ENCODE measurements around the gene WDR81.

- TF ChIP-seq, protein P1, sequence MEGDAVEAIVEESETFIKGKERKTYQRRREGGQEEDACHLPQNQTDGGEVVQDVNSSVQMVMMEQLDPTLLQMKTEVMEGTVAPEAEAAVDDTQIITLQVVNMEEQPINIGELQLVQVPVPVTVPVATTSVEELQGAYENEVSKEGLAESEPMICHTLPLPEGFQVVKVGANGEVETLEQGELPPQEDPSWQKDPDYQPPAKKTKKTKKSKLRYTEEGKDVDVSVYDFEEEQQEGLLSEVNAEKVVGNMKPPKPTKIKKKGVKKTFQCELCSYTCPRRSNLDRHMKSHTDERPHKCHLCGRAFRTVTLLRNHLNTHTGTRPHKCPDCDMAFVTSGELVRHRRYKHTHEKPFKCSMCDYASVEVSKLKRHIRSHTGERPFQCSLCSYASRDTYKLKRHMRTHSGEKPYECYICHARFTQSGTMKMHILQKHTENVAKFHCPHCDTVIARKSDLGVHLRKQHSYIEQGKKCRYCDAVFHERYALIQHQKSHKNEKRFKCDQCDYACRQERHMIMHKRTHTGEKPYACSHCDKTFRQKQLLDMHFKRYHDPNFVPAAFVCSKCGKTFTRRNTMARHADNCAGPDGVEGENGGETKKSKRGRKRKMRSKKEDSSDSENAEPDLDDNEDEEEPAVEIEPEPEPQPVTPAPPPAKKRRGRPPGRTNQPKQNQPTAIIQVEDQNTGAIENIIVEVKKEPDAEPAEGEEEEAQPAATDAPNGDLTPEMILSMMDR (conservative IDR thresholded peaks at IDR 0.05; ENCODE audit: low read depth, low read length) = no peak
- TF ChIP-seq EZH2 (IDR thresholded peaks at IDR 0.05; ENCODE audit: borderline replicate concordance, low read depth, low read length, poor library complexity, severe bottlenecking) = no peak
These were observed 45.4 kb downstream of the WDR81 start for GRCh38 chr17:1769822-1770477.
